T-helper 2 cell treated with Interferon-gamma antibody and Interleukin-4, amounts not matched to agents 100 ng/mL and 5 ng/mL, for 36 hours (primary cell): ENCODE results near the gene ORM1. TPM values are rescaled to one million over a fixed set of nuclear protein-coding genes. Genes with fewer than 3 reads are reported as not detected.

ENCODE experiments used
- total RNA-seq: library from RNA; stranded (reverse); gene quantifications from 2 replicates; pipeline ENCODE4 v1.2.3, GENCODE V29; 2022

The ORM1 gene
- total RNA-seq, 1 donor from 2014 or later = not detected

Other genes with a start within 250 kb of the ORM1 start
- gene AMBP, start 244.8 kb upstream of the ORM1 start, total RNA-seq = not detected in 2 replicates
- gene KIF12, start 223.8 kb upstream of the ORM1 start, total RNA-seq = not detected in 2 replicates
- 0.50 and 0.82 TPM in 2 replicates for gene COL27A1, start 167.6 kb upstream of the ORM1 start, total RNA-seq
- gene ORM2, start 6.8 kb downstream of the ORM1 start, total RNA-seq = not detected in 2 replicates
- gene AKNA, start 64.9 kb downstream of the ORM1 start, total RNA-seq = 291 and 297 TPM in 2 replicates
- 0.39 and 0.52 TPM in 2 replicates for gene WHRN, start 182.4 kb downstream of the ORM1 start, total RNA-seq